OCI-LY7 (cell line): Measurements from ENCODE around the gene VWF. TPM values are rescaled to one million over a fixed set of nuclear protein-coding genes. Genes with fewer than 3 reads are reported as not detected.

Source experiments
- BruUV-seq: library from RNA; stranded (reverse); fragments of 400-500 nt; replicated peaks from 2 replicates; lab custom pipeline; 2021; lab: Mats Ljungman, UMichigan
- CTCF ChIA-PET: fragments of 300-600 bp; sonication (Branson Sonifier 250); formaldehyde crosslinking; loops from one replicate; lab custom pipeline; 2022; ENCODE audit warnings: antibody characterized with exemption; ENCODE audit not compliant: unreplicated experiment; lab: Charles Lee
- POLR2A ChIA-PET: fragments of 300-600 bp; sonication (Branson Sonifier 250); formaldehyde crosslinking; loops from one replicate; lab custom pipeline; 2022; ENCODE audit warnings: antibody characterized with exemption; lab: Charles Lee
- DNase-seq: peaks from one replicate; pipeline ENCODE4 v3.0.0-alpha.2; 2015; ENCODE audit warnings: low spot score
- H2AFZ ChIP-seq: fragments of 200-600 bp; sonication (generic), shearing (Covaris generic); 2 replicates; pipeline ENCODE4 v1.6.1; 2014; ENCODE audit warnings: mild to moderate bottlenecking, antibody characterized with exemption, low read length, moderate library complexity
- H3K27ac ChIP-seq: fragments of 200-600 bp; sonication (generic); 2 replicates; pipeline ENCODE4 v1.5.1; 2014; ENCODE audit warnings: mixed run types, low read depth, mild to moderate bottlenecking, moderate library complexity, low read length, inconsistent platforms; ENCODE audit not compliant: poor library complexity, severe bottlenecking
- H3K36me3 ChIP-seq: fragments of 200-600 bp; sonication (generic); 2 replicates; pipeline ENCODE4 v1.6.1; 2014; ENCODE audit warnings: mild to moderate bottlenecking, antibody characterized with exemption, low read length, moderate library complexity, mixed read lengths; ENCODE audit not compliant: insufficient read depth
- H3K4me1 ChIP-seq: fragments of 200-600 bp; sonication (generic); 2 replicates; pipeline ENCODE4 v1.5.1; 2014; ENCODE audit warnings: mild to moderate bottlenecking, low read length; ENCODE audit not compliant: insufficient read depth, poor library complexity, severe bottlenecking
- H3K4me2 ChIP-seq: fragments of 200-600 bp; sonication (generic); 2 replicates; pipeline ENCODE4 v1.6.1; 2014; ENCODE audit warnings: mild to moderate bottlenecking, low read length
- H3K4me3 ChIP-seq: fragments of 200-600 bp; sonication (generic); 2 replicates; pipeline ENCODE4 v1.5.1; 2014; ENCODE audit warnings: mild to moderate bottlenecking, low read depth, low read length; ENCODE audit not compliant: poor library complexity, severe bottlenecking
- H3K79me2 ChIP-seq: fragments of 200-600 bp; sonication (generic); 2 replicates; pipeline ENCODE4 v1.6.1; 2016; ENCODE audit warnings: low read depth, mild to moderate bottlenecking, low read length, moderate library complexity, mixed read lengths; ENCODE audit not compliant: insufficient read depth
- H3K9me2 ChIP-seq: fragments of 200-600 bp; sonication (generic); 2 replicates; pipeline ENCODE4 v1.6.1; 2016; ENCODE audit warnings: mild to moderate bottlenecking, low read length, mixed read lengths; ENCODE audit not compliant: insufficient read depth
- H3K9me3 ChIP-seq: fragments of 200-600 bp; sonication (generic); 2 replicates; pipeline ENCODE4 v1.6.1; 2014; ENCODE audit warnings: mild to moderate bottlenecking, mixed run types, low read length, mixed read lengths
- H4K20me1 ChIP-seq: fragments of 200-600 bp; sonication (generic); 2 replicates; pipeline ENCODE4 v1.6.1; 2014; ENCODE audit warnings: mild to moderate bottlenecking, antibody characterized with exemption, low read length, moderate library complexity, mixed read lengths; ENCODE audit not compliant: insufficient read depth
- EZH2phosphoT487 ChIP-seq: fragments of 200-600 bp; sonication (generic); IDR thresholded peaks from 2 replicates; pipeline ENCODE4 v1.6.1; 2018; ENCODE audit warnings: low read depth, borderline replicate concordance, mild to moderate bottlenecking, mixed run types, antibody characterized with exemption, low read length, moderate library complexity, mixed read lengths
- intact Hi-C: fragments of 100-400 bp; cut with micrococcal nuclease; formaldehyde crosslinking; loops from one replicate; pipeline ENCODE4 v1.10.0; 2022; ENCODE audit not compliant: unreplicated experiment
- total RNA-seq, 2 experiments: library from RNA; depleted of rRNA in 1 of 2; stranded (reverse); fragments of >200 nt in 1 of 2; shearing (Covaris generic) in 1 of 2; gene quantifications; 2 replicates each; pipeline ENCODE4 v1.2.3, GENCODE V29; 2014 to 2022
- TF ChIP-seq, protein P1 (sequence below): fragments of 200-600 bp; sonication (generic); conservative IDR thresholded peaks from 2 replicates; pipeline ENCODE4 v1.5.1; 2014; ENCODE audit warnings: mild to moderate bottlenecking, antibody characterized with exemption, low read length, moderate library complexity, mixed read lengths

Gene VWF
- total RNA-seq, 2 experiments from 2014 or later: 0.32 TPM; not detected in 1

DNA sequence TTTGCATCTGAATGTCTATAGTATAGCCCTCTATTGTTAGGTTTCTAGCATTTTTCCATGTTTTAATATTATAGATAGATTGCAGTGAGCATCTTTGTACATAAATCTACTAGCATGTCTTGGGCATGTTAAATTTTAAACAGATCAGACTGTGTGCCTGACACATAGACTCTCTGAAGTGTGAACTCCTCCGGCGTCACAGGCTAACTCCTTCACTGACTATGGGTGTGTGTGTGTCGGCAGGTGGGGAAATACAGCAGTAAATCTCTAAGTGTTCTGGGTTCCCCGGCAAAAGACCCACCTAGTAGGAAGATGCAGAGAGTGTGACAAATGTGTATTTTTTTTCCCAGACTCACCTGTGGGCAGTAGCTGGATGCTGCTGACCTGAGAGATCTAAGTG, 2.3 kb downstream of the VWF start:
- POLR2A ChIA-PET: no interaction called here
- BruUV-seq: no TSS peak

GRCh38 chr12:6120796-6121473, 3.5 kb downstream of the VWF start:
- POLR2A ChIA-PET: no interaction called here
- Histone ChIP-seq H3K4me2 (no peak overlapping the region), H3K79me2 (no peaks in the 10 kb centered on the region)

More for the DNA sequence above, 2.3 kb downstream of the VWF start:
- DNase-seq: no peak
- TF ChIP-seq EZH2phosphoT487: no peak
- intact Hi-C loops: no loop called here
- Histone ChIP-seq H3K36me3 (no peaks in the 10 kb centered on the region), H3K9me2 (no peaks in the 10 kb centered on the region), H3K27ac (no peak overlapping the region), H3K9me3 (no peaks in the 10 kb centered on the region), H2AFZ (no peak overlapping the region), H3K4me3 (no peak overlapping the region), H3K4me2 (no peak overlapping the region), H4K20me1 (no peaks in the 10 kb centered on the region), H3K79me2 (no peaks in the 10 kb centered on the region), H3K4me1 (no peaks in the 10 kb centered on the region)
- CTCF ChIA-PET: no interaction called here

GRCh38 chr12:6118891-6119568, 5.4 kb downstream of the VWF start:
- BruUV-seq: no TSS peak
- H3K4me2 ChIP-seq: no peak overlapping the region
- no peaks in the 10 kb centered on the region for H3K79me2 ChIP-seq
- no peaks in the 10 kb centered on the region for H3K4me1 ChIP-seq
- intact Hi-C loops: no loop called here
- no peaks in the 10 kb centered on the region for H3K36me3 ChIP-seq
- no peak for DNase-seq
- H3K27ac ChIP-seq: no peak overlapping the region
- H3K4me3 ChIP-seq: no peak overlapping the region
- H2AFZ ChIP-seq: no peak overlapping the region
- TF ChIP-seq EZH2phosphoT487: no peak
- TF ChIP-seq, protein P1, sequence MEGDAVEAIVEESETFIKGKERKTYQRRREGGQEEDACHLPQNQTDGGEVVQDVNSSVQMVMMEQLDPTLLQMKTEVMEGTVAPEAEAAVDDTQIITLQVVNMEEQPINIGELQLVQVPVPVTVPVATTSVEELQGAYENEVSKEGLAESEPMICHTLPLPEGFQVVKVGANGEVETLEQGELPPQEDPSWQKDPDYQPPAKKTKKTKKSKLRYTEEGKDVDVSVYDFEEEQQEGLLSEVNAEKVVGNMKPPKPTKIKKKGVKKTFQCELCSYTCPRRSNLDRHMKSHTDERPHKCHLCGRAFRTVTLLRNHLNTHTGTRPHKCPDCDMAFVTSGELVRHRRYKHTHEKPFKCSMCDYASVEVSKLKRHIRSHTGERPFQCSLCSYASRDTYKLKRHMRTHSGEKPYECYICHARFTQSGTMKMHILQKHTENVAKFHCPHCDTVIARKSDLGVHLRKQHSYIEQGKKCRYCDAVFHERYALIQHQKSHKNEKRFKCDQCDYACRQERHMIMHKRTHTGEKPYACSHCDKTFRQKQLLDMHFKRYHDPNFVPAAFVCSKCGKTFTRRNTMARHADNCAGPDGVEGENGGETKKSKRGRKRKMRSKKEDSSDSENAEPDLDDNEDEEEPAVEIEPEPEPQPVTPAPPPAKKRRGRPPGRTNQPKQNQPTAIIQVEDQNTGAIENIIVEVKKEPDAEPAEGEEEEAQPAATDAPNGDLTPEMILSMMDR: no peak
- ChIA-PET POLR2A (no interaction called here), CTCF (no interaction called here)
- no peaks in the 10 kb centered on the region for H3K9me2 ChIP-seq
- H4K20me1 ChIP-seq: no peaks in the 10 kb centered on the region
- no peaks in the 10 kb centered on the region for H3K9me3 ChIP-seq

More at GRCh38 chr12:6120796-6121473, 3.5 kb downstream of the VWF start:
- DNase-seq: no peak
- no TSS peak for BruUV-seq
- H3K27ac ChIP-seq: no peak overlapping the region
- intact Hi-C loops: no loop called here
- no peaks in the 10 kb centered on the region for H4K20me1 ChIP-seq
- CTCF ChIA-PET: no interaction called here
- H3K4me1 ChIP-seq: no peaks in the 10 kb centered on the region
- H3K36me3 ChIP-seq: no peaks in the 10 kb centered on the region
- no peaks in the 10 kb centered on the region for H3K9me3 ChIP-seq
- H3K4me3 ChIP-seq: no peak overlapping the region
- TF ChIP-seq EZH2phosphoT487: no peak
- TF ChIP-seq, protein P1: no peak
- H3K9me2 ChIP-seq: no peaks in the 10 kb centered on the region
- no peak overlapping the region for H2AFZ ChIP-seq
